ENCODE data around the gene YEATS4.
"Not testable (repeated sequence)": the region's sequence is repeated elsewhere in the genome, so short reads cannot be mapped to it uniquely, and the experiment has no call there.

Gene YEATS4

GRCh38 chr12:69359531-69360347 lies at the start of gene YEATS4:
Gene YEATS4 (plus strand): TSS chr12:69359743. CDS start chr12:69359973, 230 bp downstream.
- DNase-seq (ENCODE audit: low spot score), result peak; percentile 88
- TF ChIP-seq CTCF (IDR thresholded peaks at IDR 0.05), result no peak
- H3K4me3 ChIP-seq, result peak within 1 kb of the TSS; percentile 85
- peak within 1 kb of the TSS; percentile 82 to 96 for H3K27ac ChIP-seq

- TF ChIP-seq CTCF (IDR thresholded peaks at IDR 0.05), result no peak
- no peak overlapping the region for H3K27ac ChIP-seq
- H3K4me3 ChIP-seq, result no peak overlapping the region
- DNase-seq (ENCODE audit: low spot score), result no peak
Observed at GRCh38 chr12:69313209-69313608, 46.3 kb upstream of the YEATS4 start.

- DNase-seq (ENCODE audit: low spot score); H3K4me3 ChIP-seq: not testable (repeated sequence)
Observed at GRCh38 chr12:69316784-69317183, 42.8 kb upstream of the YEATS4 start.

GRCh38 chr12:69317233-69317632 lies 42.3 kb upstream of the YEATS4 start:
- not testable (repeated sequence) for H3K4me3 ChIP-seq; DNase-seq (ENCODE audit: low spot score); H3K27ac ChIP-seq

More at GRCh38 chr12:69316784-69317183, 42.8 kb upstream of the YEATS4 start:
- H3K27ac ChIP-seq, result not testable (repeated sequence)

- no peak for DNase-seq (ENCODE audit: low spot score)
- Histone ChIP-seq H3K4me3 (no peak overlapping the region), H3K27ac (no peak overlapping the region)
- no peak for TF ChIP-seq CTCF (IDR thresholded peaks at IDR 0.05)
Observed at GRCh38 chr12:69318225-69318624, 41.3 kb upstream of the YEATS4 start.

GRCh38 chr12:69321351-69321750 lies 38.2 kb upstream of the YEATS4 start:
- no peak for TF ChIP-seq CTCF (IDR thresholded peaks at IDR 0.05)
- Histone ChIP-seq H3K27ac (no peak overlapping the region), H3K4me3 (no peak overlapping the region)
- no peak for DNase-seq (ENCODE audit: low spot score)

- no peak for DNase-seq (ENCODE audit: low spot score)
- no peak overlapping the region for H3K27ac ChIP-seq
- no peak overlapping the region for H3K4me3 ChIP-seq
- TF ChIP-seq CTCF (IDR thresholded peaks at IDR 0.05), result no peak
Observed at GRCh38 chr12:69324797-69325466, 34.6 kb upstream of the YEATS4 start.

GRCh38 chr12:69328426-69328825 lies 31.1 kb upstream of the YEATS4 start:
- H3K4me3 ChIP-seq, result no peak overlapping the region
- H3K27ac ChIP-seq, result no peak overlapping the region
- DNase-seq (ENCODE audit: low spot score), result no peak
- TF ChIP-seq CTCF (IDR thresholded peaks at IDR 0.05), result no peak

All from coronary artery (tissue), 2 donors.